Measurements from ENCODE around the gene MYO9A. TPM values are rescaled to one million over a fixed set of nuclear protein-coding genes. Genes with fewer than 3 reads are reported as not detected.

Gene MYO9A
- total and polyA plus RNA-seq, 10 of the 15 experiments (the other 5 are each of a cell fraction or from before 2014, with no cell fraction given) = 3.3 to 25.3 (median 12.2) TPM

GRCh38 chr15:72098040-72098439, 19.9 kb downstream of the MYO9A start:
- no peak for ATAC-seq
- H3K36me3 ChIP-seq (ENCODE audit: control insufficient read depth in 2 of 2, insufficient read depth in 2 of 2, low read length in 1 of 2) = no peaks in the 10 kb centered on the region
- no peak overlapping the region for H2AFZ ChIP-seq (ENCODE audit: control insufficient read depth, low read depth, low read length)
- intact Hi-C loops (cut with micrococcal nuclease; ENCODE audit: unreplicated experiment) = no loop called here
- ChIA-PET POLR2A (no interaction called here), RAD21 (ENCODE audit: unreplicated experiment) (no interaction called here), CTCF (no interaction called here), SMC1A (ENCODE audit: uncharacterized antibody, unreplicated experiment) (interaction anchor here (0.6 kb wide), 2 partner anchors 88 to 261 kb away, joined by 3 read pairs; no protein-coding TSS in a partner anchor)
- no peak for FAIRE-seq
- H3K4me2 ChIP-seq (ENCODE audit: control insufficient read depth, insufficient read depth) = no peak overlapping the region
- BruUV-seq (replicated peaks) = no TSS peak
- no peaks in the 10 kb centered on the region for H3K4me1 ChIP-seq (ENCODE audit: control insufficient read depth, insufficient read depth, low read length)
- in situ Hi-C loops (cut with MboI) = no loop called here
- H4K20me1 ChIP-seq (ENCODE audit: control insufficient read depth, insufficient read depth) = no peaks in the 10 kb centered on the region
- H3K9ac ChIP-seq (ENCODE audit: control insufficient read depth, insufficient read depth, low read length) = no peak overlapping the region
- no peak overlapping the region for H3K4me3 ChIP-seq
- no peaks in the 10 kb centered on the region for H3K27me3 ChIP-seq (replicated peaks in 1 of 2; ENCODE audit: control insufficient read depth in 2 of 2, insufficient read depth in 2 of 2, low read length in 1 of 2)
- H3K9me3 ChIP-seq (replicated peaks; ENCODE audit: control insufficient read depth, insufficient read depth, low read length) = no peaks in the 10 kb centered on the region
- H3K79me2 ChIP-seq (ENCODE audit: control insufficient read depth, insufficient read depth, low read length) = no peaks in the 10 kb centered on the region
- DNase-seq (ENCODE audit: low read depth, low spot score) = no peak
- H3K27ac ChIP-seq (ENCODE audit: control insufficient read depth, insufficient read depth) = no peak overlapping the region
- no peak for TF ChIP-seq WRNIP1 (IDR thresholded peaks at IDR 0.05; ENCODE audit: borderline replicate concordance, low read depth, low read length)
- TF ChIP-seq TARDBP (IDR thresholded peaks at IDR 0.05; ENCODE audit: borderline replicate concordance) = no peak
- TF ChIP-seq SPI1 (IDR thresholded peaks at IDR 0.05; ENCODE audit: borderline replicate concordance, insufficient read depth, low read depth, low read length) = no peak
- TF ChIP-seq TBL1XR1 (IDR thresholded peaks at IDR 0.05; ENCODE audit: low read depth, low read length) = no peak
- TF ChIP-seq IRF5 (IDR thresholded peaks at IDR 0.05; ENCODE audit: borderline replicate concordance) = no peak
- no peak for TF ChIP-seq ZBTB33 (IDR thresholded peaks at IDR 0.05)
- TF ChIP-seq ZBTB4 (CRISPR knock-in tag; IDR thresholded peaks at IDR 0.05) = no peak
- no peak for TF ChIP-seq MEF2B (IDR thresholded peaks at IDR 0.05; ENCODE audit: partially characterized antibody, poor library complexity, severe bottlenecking)
- no peak for TF ChIP-seq POLR2AphosphoS5 (IDR thresholded peaks at IDR 0.05; ENCODE audit: low read length)
- no peak for TF ChIP-seq BMI1 (IDR thresholded peaks at IDR 0.05; ENCODE audit: borderline replicate concordance)
- no peak for TF ChIP-seq KDM1A (IDR thresholded peaks at IDR 0.05; ENCODE audit: borderline replicate concordance)
- no peak for TF ChIP-seq ZNF207 (IDR thresholded peaks at IDR 0.05; ENCODE audit: borderline replicate concordance)
- no peak for TF ChIP-seq SIX5 (IDR thresholded peaks at IDR 0.05; ENCODE audit: low read depth, low read length, severe bottlenecking)
- TF ChIP-seq DPF2 (IDR thresholded peaks at IDR 0.05) = no peak
- no peak for TF ChIP-seq ZBTB40 (IDR thresholded peaks at IDR 0.05; ENCODE audit: borderline replicate concordance)

Measured in GM12878 (cell line).